IMR-90 (cell line): ENCODE data around the gene NPAS3. TPM values are rescaled to one million over a fixed set of nuclear protein-coding genes. Genes with fewer than 3 reads are reported as not detected.

Experiments
- ATAC-seq: fragments of 200-7000 bp; cut with Tn5 transposase; 2 replicates; pipeline ENCODE4 v1.9.1; 2020; ENCODE audit warnings: low read depth, mild to moderate bottlenecking, moderate library complexity
- BruUV-seq: library from RNA; stranded (reverse); fragments of 400-500 nt; replicated peaks from 2 replicates; lab custom pipeline; 2021; lab: Mats Ljungman, UMichigan
- CTCF ChIA-PET: fragments of 300-600 bp; formaldehyde crosslinking; extraction: SDS; loops from one replicate; lab custom pipeline; 2021; ENCODE audit warnings: antibody characterized with exemption; lab: Yijun Ruan, JAX
- POLR2A ChIA-PET: fragments of 300-600 bp; sonication (Branson Sonifier 250); formaldehyde crosslinking; loops from one replicate; lab custom pipeline; 2022; ENCODE audit warnings: antibody characterized with exemption; ENCODE audit not compliant: unreplicated experiment; lab: Charles Lee
- DNase-seq: peaks from one replicate; pipeline ENCODE4 v3.0.0; 2013
- H2AFZ ChIP-seq: replicated peaks from 2 replicates; pipeline ENCODE3; 2013; ENCODE audit warnings: low read length, mild to moderate bottlenecking; ENCODE audit not compliant: poor library complexity
- H2AK5ac ChIP-seq: 2 replicates; pipeline ENCODE4 v1.6.1; 2013; ENCODE audit warnings: low read depth, low read length, inconsistent platforms
- H2AK9ac ChIP-seq: replicated peaks from 2 replicates; pipeline ENCODE3; 2013; ENCODE audit warnings: mild to moderate bottlenecking, low read depth, low read length, moderate library complexity; ENCODE audit not compliant: poor library complexity
- H2BK120ac ChIP-seq: 2 replicates; pipeline ENCODE4 v1.6.1; 2013; ENCODE audit warnings: low read depth, low read length, inconsistent platforms
- H2BK15ac ChIP-seq: 3 replicates; pipeline ENCODE4 v1.6.1; 2013; ENCODE audit warnings: low read depth, low read length, inconsistent platforms
- H2BK20ac ChIP-seq: 2 replicates; pipeline ENCODE4 v1.6.1; 2013; ENCODE audit warnings: low read depth, mild to moderate bottlenecking, inconsistent platforms, low read length, moderate library complexity
- H2BK5ac ChIP-seq: 2 replicates; pipeline ENCODE4 v1.6.1; 2013; ENCODE audit warnings: mild to moderate bottlenecking, low read depth, low read length, inconsistent platforms; ENCODE audit not compliant: poor library complexity, severe bottlenecking
- H3K14ac ChIP-seq: replicated peaks from 2 replicates; pipeline ENCODE4 v1.6.1; 2013; ENCODE audit warnings: low read depth, low read length, inconsistent platforms
- H3K18ac ChIP-seq: 2 replicates; pipeline ENCODE4 v1.6.1; 2013; ENCODE audit warnings: low read depth, low read length, control low read depth
- H3K23ac ChIP-seq: 2 replicates; pipeline ENCODE4 v1.6.1; 2013; ENCODE audit warnings: low read depth, low read length, inconsistent platforms
- H3K27ac ChIP-seq: 2 replicates; pipeline ENCODE4 v1.5.1; 2013; ENCODE audit warnings: mild to moderate bottlenecking, control low read depth, low read length; ENCODE audit not compliant: insufficient read depth
- H3K27me3 ChIP-seq: 2 replicates; pipeline ENCODE4 v1.6.1; 2013; ENCODE audit warnings: low read length; ENCODE audit not compliant: control insufficient read depth, insufficient read depth
- H3K36me3 ChIP-seq: 2 replicates; pipeline ENCODE4 v1.6.1; 2013; ENCODE audit warnings: low read length, mixed read lengths; ENCODE audit not compliant: control insufficient read depth, insufficient read depth
- H3K4ac ChIP-seq: 2 replicates; pipeline ENCODE4 v1.6.1; 2013; ENCODE audit warnings: low read depth, low read length, inconsistent platforms
- H3K4me1 ChIP-seq: 2 replicates; pipeline ENCODE4 v1.6.1; 2013; ENCODE audit warnings: low read length, mixed read lengths; ENCODE audit not compliant: control insufficient read depth, insufficient read depth
- H3K4me2 ChIP-seq: 2 replicates; pipeline ENCODE4 v1.6.1; 2013; ENCODE audit warnings: low read depth, mild to moderate bottlenecking, control low read depth, low read length, moderate library complexity
- H3K4me3 ChIP-seq: 2 replicates; pipeline ENCODE4 v1.5.1; 2013; ENCODE audit warnings: low read depth, mild to moderate bottlenecking, control low read depth, low read length, moderate library complexity; ENCODE audit not compliant: insufficient read depth
- H3K56ac ChIP-seq: 2 replicates; pipeline ENCODE4 v1.6.1; 2013; ENCODE audit warnings: low read length, inconsistent platforms; ENCODE audit not compliant: insufficient read depth; ENCODE audit errors: extremely low read depth
- H3K79me1 ChIP-seq, 2 experiments: 2 replicates each; pipeline ENCODE4 v1.6.1; 2013; ENCODE audit warnings: low read length in 2 of 2, inconsistent platforms in 1 of 2, low read depth in 1 of 2
- H3K9ac ChIP-seq: 2 replicates; pipeline ENCODE4 v1.6.1; 2013; ENCODE audit warnings: low read depth, low read length, control low read depth
- H3K9me1 ChIP-seq: 2 replicates; pipeline ENCODE4 v1.6.1; 2013; ENCODE audit warnings: low read length, inconsistent platforms; ENCODE audit not compliant: insufficient read depth
- H3K9me3 ChIP-seq: 2 replicates; pipeline ENCODE4 v1.6.1; 2013; ENCODE audit warnings: low read length; ENCODE audit not compliant: control insufficient read depth, insufficient read depth
- H4K20me1 ChIP-seq: 2 replicates; pipeline ENCODE4 v1.6.1; 2013; ENCODE audit warnings: low read length, inconsistent platforms; ENCODE audit not compliant: insufficient read depth
- H4K5ac ChIP-seq: 2 replicates; pipeline ENCODE4 v1.6.1; 2013; ENCODE audit warnings: mild to moderate bottlenecking, low read depth, low read length, control low read depth
- H4K8ac ChIP-seq, 2 experiments: 2 replicates each; pipeline ENCODE4 v1.6.1; 2013; ENCODE audit warnings: low read depth in 2 of 2, low read length in 2 of 2, control low read depth in 1 of 2, inconsistent platforms in 1 of 2
- H4K91ac ChIP-seq: 2 replicates; pipeline ENCODE4 v1.6.1; 2013; ENCODE audit warnings: low read depth, low read length, inconsistent platforms; ENCODE audit not compliant: insufficient read depth
- BHLHE40 ChIP-seq: fragments of 150-350 bp; IDR thresholded peaks from 2 replicates; pipeline ENCODE4 v1.6.1; 2016; ENCODE audit warnings: mild to moderate bottlenecking, low read depth, low read length
- CEBPB ChIP-seq: IDR thresholded peaks from 2 replicates; pipeline ENCODE4 v1.6.1; 2012; ENCODE audit warnings: low read depth, low read length, improper control_type of control experiment
- CHD1 ChIP-seq: IDR thresholded peaks from 2 replicates; pipeline ENCODE4 v1.6.1; 2012; ENCODE audit warnings: low read depth, low read length, improper control_type of control experiment
- ELK1 ChIP-seq: fragments of 150-350 bp; IDR thresholded peaks from 2 replicates; pipeline ENCODE4 v1.6.1; 2016; ENCODE audit warnings: low read depth, mild to moderate bottlenecking, low read length, moderate library complexity, borderline replicate concordance
- MAFK ChIP-seq: IDR thresholded peaks from 2 replicates; pipeline ENCODE4 v1.6.1; 2012; ENCODE audit warnings: low read depth, low read length, improper control_type of control experiment
- MAZ ChIP-seq: IDR thresholded peaks from 2 replicates; pipeline ENCODE4 v1.6.1; 2012; ENCODE audit warnings: low read depth, mild to moderate bottlenecking, low read length, improper control_type of control experiment, moderate library complexity, borderline replicate concordance
- NFE2L2 ChIP-seq: fragments of 150-350 bp; IDR thresholded peaks from 2 replicates; pipeline ENCODE4 v1.6.1; 2016; ENCODE audit warnings: low read depth, mild to moderate bottlenecking, low read length
- POLR2A ChIP-seq: IDR thresholded peaks from 2 replicates; pipeline ENCODE4 v1.6.1; 2012; ENCODE audit warnings: mild to moderate bottlenecking, low read depth, low read length
- RFX5 ChIP-seq: IDR thresholded peaks from 2 replicates; pipeline ENCODE4 v1.8.0; 2012; ENCODE audit warnings: low read depth, mild to moderate bottlenecking, low read length, moderate library complexity
- SMC3 ChIP-seq: fragments of 150-350 bp; IDR thresholded peaks from 2 replicates; pipeline ENCODE4 v1.6.1; 2016; ENCODE audit warnings: low read depth, mild to moderate bottlenecking, antibody characterized with exemption, low read length, moderate library complexity
- dilution Hi-C: fragments of 300-500 bp; cut with HindIII; formaldehyde crosslinking; loops from one replicate; pipeline ENCODE4 v1.14.3; 2018; ENCODE audit warnings: low sequenced_read_pairs; ENCODE audit not compliant: unreplicated experiment
- in situ Hi-C: fragments of 300-500 bp; cut with MboI; formaldehyde crosslinking; loops from 3 replicates; pipeline ENCODE4 v1.14.3; 2019; ENCODE audit warnings: low sequenced_read_pairs, inconsistent platforms, mixed read lengths
- intact Hi-C: fragments of 100-400 bp; cut with micrococcal nuclease; formaldehyde crosslinking; loops from 2 replicates; pipeline ENCODE4 v1.10.0; 2022
- polyA plus RNA-seq, 3 experiments: library from polyadenylated mRNA; depleted of rRNA; stranded (reverse); fragments of >200 nt; gene quantifications; 2 replicates each; pipeline ENCODE4 v1.2.3, GENCODE V29; 2012; ENCODE audit warnings: low replicate concordance in 1 of 3
- total RNA-seq: library from RNA; depleted of rRNA; stranded (reverse); fragments of >200 nt; gene quantifications from 2 replicates; pipeline ENCODE4 v1.2.3, GENCODE V29; 2012
- TF ChIP-seq, protein P1 (sequence below): fragments of 150-350 bp; IDR thresholded peaks from 2 replicates; pipeline ENCODE4 v1.6.1; 2017; ENCODE audit warnings: mild to moderate bottlenecking, antibody characterized with exemption, low read length, low read depth

The NPAS3 gene
- total and polyA plus RNA-seq, 2 of the 4 experiments (the other 2 are of a cell fraction): not detected

DNA sequence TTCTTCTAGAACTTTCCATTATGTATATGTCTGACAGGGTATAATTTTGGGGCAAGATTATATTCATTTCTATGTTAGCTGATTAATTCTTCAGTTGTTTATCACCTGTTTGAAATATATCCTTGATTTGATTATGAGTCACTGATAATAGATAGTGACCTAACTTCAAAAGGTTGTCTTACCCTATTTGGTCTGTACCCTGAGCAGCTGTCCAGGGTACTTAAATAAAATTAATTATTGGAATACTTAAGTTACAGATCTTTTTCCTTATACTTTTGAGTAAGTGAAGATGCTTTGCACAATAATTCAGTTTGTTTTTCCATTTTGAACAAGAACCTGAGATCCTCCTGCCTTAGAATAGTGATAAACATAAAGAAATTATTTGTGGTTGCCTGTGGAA, 13.2 kb upstream of the NPAS3 start:
- TF ChIP-seq BHLHE40: no peak
- TF ChIP-seq POLR2A: no peak
- no peak for TF ChIP-seq RFX5
- TF ChIP-seq SMC3: no peak
- no peak for TF ChIP-seq MAFK
- no peak for TF ChIP-seq ELK1
- TF ChIP-seq MAZ: no peak
- TF ChIP-seq NFE2L2: no peak
- no peak for TF ChIP-seq CEBPB
- TF ChIP-seq, protein P1, sequence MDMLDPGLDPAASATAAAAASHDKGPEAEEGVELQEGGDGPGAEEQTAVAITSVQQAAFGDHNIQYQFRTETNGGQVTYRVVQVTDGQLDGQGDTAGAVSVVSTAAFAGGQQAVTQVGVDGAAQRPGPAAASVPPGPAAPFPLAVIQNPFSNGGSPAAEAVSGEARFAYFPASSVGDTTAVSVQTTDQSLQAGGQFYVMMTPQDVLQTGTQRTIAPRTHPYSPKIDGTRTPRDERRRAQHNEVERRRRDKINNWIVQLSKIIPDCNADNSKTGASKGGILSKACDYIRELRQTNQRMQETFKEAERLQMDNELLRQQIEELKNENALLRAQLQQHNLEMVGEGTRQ: no peak
- no peak for TF ChIP-seq CHD1
- ATAC-seq (no peak), DNase-seq (no peak)
- BruUV-seq: no TSS peak
- no peak overlapping the region for H3K4ac ChIP-seq
- H2AK9ac ChIP-seq: no peak overlapping the region
- H3K4me1 ChIP-seq: no peaks in the 10 kb centered on the region
- H2BK5ac ChIP-seq: no peak overlapping the region
- H2BK20ac ChIP-seq: no peak overlapping the region
- dilution Hi-C loops: no loop called here
- H2BK120ac ChIP-seq: no peak overlapping the region
- no peak overlapping the region for H4K91ac ChIP-seq
- H4K5ac ChIP-seq: no peak overlapping the region
- no peaks in the 10 kb centered on the region for H3K9me3 ChIP-seq
- no peak overlapping the region for H3K9ac ChIP-seq
- H3K36me3 ChIP-seq: no peaks in the 10 kb centered on the region
- ChIA-PET CTCF (interaction anchor here (0.6 kb wide), 1 partner anchor 1299 kb away, joined by 6 read pairs; no protein-coding TSS in a partner anchor), POLR2A (no interaction called here)
- H2AK5ac ChIP-seq: no peak overlapping the region
- H3K4me3 ChIP-seq: no peak overlapping the region
- H2BK15ac ChIP-seq: no peak overlapping the region
- no peak overlapping the region for H3K4me2 ChIP-seq
- H3K9me1 ChIP-seq: no peaks in the 10 kb centered on the region
- no peak overlapping the region for H4K8ac ChIP-seq
- H4K20me1 ChIP-seq: no peaks in the 10 kb centered on the region
- H3K27ac ChIP-seq: no peak overlapping the region
- H3K56ac ChIP-seq: no peak overlapping the region
- intact Hi-C loops: no loop called here
- H3K27me3 ChIP-seq: no peaks in the 10 kb centered on the region
- H3K14ac ChIP-seq: no peak overlapping the region
- H3K18ac ChIP-seq: no peak overlapping the region
- H3K23ac ChIP-seq: no peak overlapping the region
- H2AFZ ChIP-seq: no peak overlapping the region
- no peaks in the 10 kb centered on the region for H3K79me1 ChIP-seq
- in situ Hi-C loops: no loop called here
